Muscle layer of colon (tissue), 2 donors: ENCODE results near the gene SS18L1.
A peak's percentile ranks its signal among the peaks of the same experiment; 100 is the strongest.
"Not testable (repeated sequence)": the region's sequence is repeated elsewhere in the genome, so short reads cannot be mapped to it uniquely, and the experiment has no call there.

ENCODE experiments used
- H3K27ac ChIP-seq: one replicate; pipeline ENCODE4 v1.7.0; 2013; ENCODE audit warnings: low read depth, mild to moderate bottlenecking, low read length, moderate library complexity
- H3K27me3 ChIP-seq, 2 donors: one replicate each; pipeline ENCODE4 v1.7.0; 2013; ENCODE audit warnings: low read length in 2 of 2, mild to moderate bottlenecking in 2 of 2; ENCODE audit not compliant: insufficient read depth in 2 of 2, control insufficient read depth in 1 of 2
- H3K36me3 ChIP-seq: one replicate; pipeline ENCODE4 v1.7.0; 2013; ENCODE audit warnings: mild to moderate bottlenecking, low read length; ENCODE audit not compliant: insufficient read depth
- H3K4me1 ChIP-seq: one replicate; pipeline ENCODE4 v1.7.0; 2013; ENCODE audit warnings: mild to moderate bottlenecking, low read length; ENCODE audit not compliant: insufficient read depth
- H3K4me3 ChIP-seq, 2 donors: one replicate each; pipeline ENCODE4 v1.7.0; 2013; ENCODE audit warnings: low read length in 2 of 2, low read depth in 1 of 2, mild to moderate bottlenecking in 1 of 2, moderate library complexity in 1 of 2
- H3K9ac ChIP-seq: one replicate; pipeline ENCODE4 v1.7.0; 2013; ENCODE audit warnings: low read length
- H3K9me3 ChIP-seq: one replicate; pipeline ENCODE4 v1.7.0; 2013; ENCODE audit warnings: mild to moderate bottlenecking, low read length
- donor health status: abdominal sarcoma.
- donor health status: Adenocarcinoma of cecum.

SS18L1 gene

GRCh38 chr20:62114894-62115293, 28.7 kb upstream of the SS18L1 start:
- Histone ChIP-seq H3K36me3 (no peaks in the 10 kb centered on the region), H3K27ac (no peak overlapping the region), H3K27me3 (peaks cover 0 to 21% of the 10 kb centered on the region in 2 donors), H3K4me3 (no peak overlapping the region), H3K4me1 (no peaks in the 10 kb centered on the region), H3K9ac (no peak overlapping the region), H3K9me3 (no peaks in the 10 kb centered on the region)

GRCh38 chr20:62115800-62116407, 27.7 kb upstream of the SS18L1 start:
- not testable (repeated sequence) for H3K36me3 ChIP-seq, H3K4me1 ChIP-seq, H3K9me3 ChIP-seq, H3K27ac ChIP-seq, H3K9ac ChIP-seq, H3K4me3 ChIP-seq
- peaks cover 0 to 21% of the 10 kb centered on the region in 2 donors for H3K27me3 ChIP-seq

GRCh38 chr20:62116558-62117361, 26.8 kb upstream of the SS18L1 start:
- Histone ChIP-seq H3K4me1 (no peaks in the 10 kb centered on the region), H3K9ac (no peak overlapping the region), H3K27me3 (peaks cover 0 to 21% of the 10 kb centered on the region in 2 donors), H3K27ac (no peak overlapping the region), H3K9me3 (no peaks in the 10 kb centered on the region), H3K36me3 (no peaks in the 10 kb centered on the region), H3K4me3 (no peak overlapping the region)

- Histone ChIP-seq H3K4me3 (no peak overlapping the region), H3K4me1 (no peaks in the 10 kb centered on the region), H3K9me3 (no peaks in the 10 kb centered on the region), H3K27me3 (peaks cover 0 to 21% of the 10 kb centered on the region in 2 donors), H3K27ac (no peak overlapping the region), H3K36me3 (no peaks in the 10 kb centered on the region), H3K9ac (no peak overlapping the region)
Observed at GRCh38 chr20:62117362-62117646, 26.3 kb upstream of the SS18L1 start.

GRCh38 chr20:62117658-62118057, 25.9 kb upstream of the SS18L1 start:
- Histone ChIP-seq H3K4me3 (no peak overlapping the region), H3K9me3 (no peaks in the 10 kb centered on the region), H3K27ac (no peak overlapping the region), H3K36me3 (no peaks in the 10 kb centered on the region), H3K9ac (no peak overlapping the region), H3K27me3 (peaks cover 0 to 20% of the 10 kb centered on the region in 2 donors), H3K4me1 (no peaks in the 10 kb centered on the region)

- Histone ChIP-seq H3K27ac (no peak overlapping the region), H3K4me1 (peaks cover 2% of the 10 kb centered on the region), H3K9ac (no peak overlapping the region), H3K27me3 (peaks cover 0 to 18% of the 10 kb centered on the region in 2 donors), H3K9me3 (no peaks in the 10 kb centered on the region), H3K4me3 (no peak overlapping the region), H3K36me3 (no peaks in the 10 kb centered on the region)
Observed at GRCh38 chr20:62118113-62119043, 25.2 kb upstream of the SS18L1 start.

- Histone ChIP-seq H3K27ac (no peak overlapping the region), H3K27me3 (peaks cover 0 to 18% of the 10 kb centered on the region in 2 donors), H3K4me3 (no peak overlapping the region), H3K9ac (no peak overlapping the region), H3K9me3 (no peaks in the 10 kb centered on the region), H3K4me1 (peaks cover 10% of the 10 kb centered on the region), H3K36me3 (no peaks in the 10 kb centered on the region)
Observed at GRCh38 chr20:62119115-62119514, 24.5 kb upstream of the SS18L1 start.

- H3K27me3 ChIP-seq: peaks cover 0 to 17% of the 10 kb centered on the region in 2 donors
- no peak overlapping the region for H3K27ac ChIP-seq
- no peaks in the 10 kb centered on the region for H3K9me3 ChIP-seq
- no peaks in the 10 kb centered on the region for H3K36me3 ChIP-seq
- H3K9ac ChIP-seq: no peak overlapping the region
- H3K4me3 ChIP-seq: no peak overlapping the region
- H3K4me1 ChIP-seq: peaks cover 14% of the 10 kb centered on the region
Observed at GRCh38 chr20:62119591-62120364, 23.8 kb upstream of the SS18L1 start.

GRCh38 chr20:62120365-62120762, 23.2 kb upstream of the SS18L1 start:
- H3K4me3 ChIP-seq: no peak overlapping the region
- H3K9me3 ChIP-seq: no peaks in the 10 kb centered on the region
- peaks cover 5% of the 10 kb centered on the region for H3K36me3 ChIP-seq
- H3K9ac ChIP-seq: no peak overlapping the region
- H3K27me3 ChIP-seq: peaks cover 0 to 12% of the 10 kb centered on the region in 2 donors
- peaks cover 14% of the 10 kb centered on the region for H3K4me1 ChIP-seq
- no peak overlapping the region for H3K27ac ChIP-seq

- Histone ChIP-seq H3K4me3 (peak overlapping the region; percentile 54 to 78), H3K27ac (peak overlapping the region; percentile 88), H3K36me3 (peaks cover 13% of the 10 kb centered on the region), H3K27me3 (peaks cover 0 to 11% of the 10 kb centered on the region in 2 donors), H3K9ac (peak overlapping the region; percentile 42), H3K4me1 (peaks cover 14% of the 10 kb centered on the region), H3K9me3 (no peaks in the 10 kb centered on the region)
Observed at GRCh38 chr20:62120990-62121775, 22.4 kb upstream of the SS18L1 start.
